WTC11 (cell line): ENCODE data around the gene KLHDC8A.

ENCODE experiments used
- CTCF ChIP-seq: fragments of 200-600 bp; IDR thresholded peaks from 2 replicates; pipeline ENCODE4 v1.8.0; 2022; ENCODE audit warnings: antibody characterized with exemption
- GABPB1 ChIP-seq: sonication (generic); formaldehyde crosslinking; IDR thresholded peaks from 2 replicates; pipeline ENCODE4 v1.8.1; 2023; ENCODE audit warnings: mild to moderate bottlenecking, missing genetic modification reagents
- MAX ChIP-seq: sonication (generic); formaldehyde crosslinking; IDR thresholded peaks from 2 replicates; pipeline ENCODE4 v1.8.0; 2022; ENCODE audit warnings: mild to moderate bottlenecking, missing genetic modification reagents
- TCF7 ChIP-seq: sonication (generic); formaldehyde crosslinking; IDR thresholded peaks from 2 replicates; pipeline ENCODE4 v1.8.0; 2022; ENCODE audit warnings: mild to moderate bottlenecking, low read depth, missing genetic modification reagents, moderate library complexity

GRCh38 chr1:205343431-205344065 is 13.2 kb downstream of the KLHDC8A start:
- TF ChIP-seq CTCF (peak; percentile 38), MAX (CRISPR knock-in tag) (peak; percentile 71), GABPB1 (CRISPR knock-in tag) (no peak), TCF7 (CRISPR knock-in tag) (no peak)
